ENCODE results near the gene CKB. TPM values are rescaled to one million over a fixed set of nuclear protein-coding genes. Genes with fewer than 3 reads are reported as not detected.

The CKB gene
- total RNA-seq, 4 donors from 2014 or later = 75.6 to 249 (median 141) TPM

- Histone ChIP-seq H3K4me1 (peaks cover 21 to 86% (median 60%) of the 10 kb centered on the region in 4 donors), H3K27ac (peak overlapping the region; percentile 27 to 94 (median 56)), H3K9me3 (no peaks in the 10 kb centered on the region), H3K4me3 (no peak overlapping the region), H3K27me3 (no peaks in the 10 kb centered on the region), H3K36me3 (peaks cover 0 to 25% (median 0%) of the 10 kb centered on the region in 3 donors)
- DNase-seq (ENCODE audit: low spot score in 2 of 2) = no peak
- WGBS, 2 donors = 72 to 77% methylated on average over 20 to 23 of the region's 28 CpGs
- TF ChIP-seq CTCF (IDR thresholded peaks at IDR 0.05) (no peak), POLR2A (IDR thresholded peaks at IDR 0.05) (no peak), EP300 (IDR thresholded peaks at IDR 0.05) (no peak)
These were observed 16.6 kb upstream of the CKB start for GRCh38 chr14:103539056-103539825.

- DNase-seq (ENCODE audit: low spot score in 2 of 2) = no peak
- Histone ChIP-seq H3K27ac (peak overlapping the region; percentile 27 to 94 (median 56)), H3K9me3 (no peaks in the 10 kb centered on the region), H3K27me3 (no peaks in the 10 kb centered on the region), H3K4me3 (no peak overlapping the region), H3K4me1 (peaks cover 15 to 79% (median 52%) of the 10 kb centered on the region in 4 donors), H3K36me3 (peaks cover 0 to 33% (median 0%) of the 10 kb centered on the region in 3 donors)
- 42 to 52% methylated on average over 17 to 18 of the region's 30 CpGs for WGBS, 2 donors
- TF ChIP-seq POLR2A (IDR thresholded peaks at IDR 0.05) (no peak), CTCF (IDR thresholded peaks at IDR 0.05) (no peak), EP300 (IDR thresholded peaks at IDR 0.05) (no peak)
These were observed 15.8 kb upstream of the CKB start for GRCh38 chr14:103538291-103539055.

GRCh38 chr14:103537175-103537990 lies 14.8 kb upstream of the CKB start:
- WGBS, 2 donors = 72 to 81% methylated on average over 8 to 17 of the region's 18 CpGs
- Histone ChIP-seq H3K4me1 (peaks cover 9 to 71% (median 42%) of the 10 kb centered on the region in 4 donors), H3K4me3 (no peak overlapping the region), H3K9me3 (no peaks in the 10 kb centered on the region), H3K27ac (peak overlapping the region in 3 of 4 donors; percentile 12 to 94 (median 70)), H3K36me3 (peaks cover 0 to 44% (median 0%) of the 10 kb centered on the region in 3 donors), H3K27me3 (no peaks in the 10 kb centered on the region)
- DNase-seq (ENCODE audit: low spot score in 2 of 2) = no peak
- TF ChIP-seq CTCF (IDR thresholded peaks at IDR 0.05) = no peak
- no peak for TF ChIP-seq POLR2A (IDR thresholded peaks at IDR 0.05)
- TF ChIP-seq EP300 (IDR thresholded peaks at IDR 0.05) = no peak

- H3K9me3 ChIP-seq = no peaks in the 10 kb centered on the region
- peaks cover 3 to 69% (median 35%) of the 10 kb centered on the region in 4 donors for H3K4me1 ChIP-seq
- DNase-seq (ENCODE audit: low spot score in 2 of 2) = no peak
- H3K36me3 ChIP-seq = peaks cover 0 to 51% (median 0%) of the 10 kb centered on the region in 3 donors
- H3K27me3 ChIP-seq = no peaks in the 10 kb centered on the region
- no peak overlapping the region for H3K4me3 ChIP-seq
- WGBS, 2 donors = 72 to 76% methylated on average over 9 of the region's 9 CpGs
- no peak for TF ChIP-seq POLR2A (IDR thresholded peaks at IDR 0.05)
- TF ChIP-seq EP300 (IDR thresholded peaks at IDR 0.05) = no peak
- no peak for TF ChIP-seq CTCF (IDR thresholded peaks at IDR 0.05)
- H3K27ac ChIP-seq = peak overlapping the region in 2 of 4 donors; percentile 25 to 94
These were observed 14.1 kb upstream of the CKB start for GRCh38 chr14:103536693-103537092.
